PFSK-1 (cell line): ENCODE data around the gene DGKZ.

ENCODE experiments used
- FOXP2 ChIP-seq: optimal IDR thresholded peaks from 2 replicates; pipeline ENCODE3; 2011; ENCODE audit warnings: borderline replicate concordance, control low read depth, inconsistent platforms; ENCODE audit not compliant: insufficient read depth; ENCODE audit errors: extremely low read length, extremely low read depth
- POLR2AphosphoS5 ChIP-seq: IDR thresholded peaks from 2 replicates; pipeline ENCODE4 v1.6.1; 2012; ENCODE audit warnings: low read depth, mild to moderate bottlenecking, control low read depth, low read length, moderate library complexity
- REST ChIP-seq, 2 experiments: IDR thresholded peaks; 2 replicates each; pipeline versions ENCODE4 v1.6.1 to v1.8.0; 2011 to 2012; ENCODE audit warnings: low read depth in 2 of 2, low read length in 2 of 2, control low read depth in 1 of 2, inconsistent platforms in 1 of 2, mild to moderate bottlenecking in 1 of 2, moderate library complexity in 1 of 2; ENCODE audit not compliant: insufficient read depth in 1 of 2
- SIN3A ChIP-seq: IDR thresholded peaks from 2 replicates; pipeline ENCODE4 v1.6.1; 2012; ENCODE audit warnings: mild to moderate bottlenecking, low read length, moderate library complexity, borderline replicate concordance; ENCODE audit not compliant: insufficient read depth
- TAF1 ChIP-seq: IDR thresholded peaks from 2 replicates; pipeline ENCODE4 v1.6.1; 2012; ENCODE audit warnings: low read length, control low read depth, borderline replicate concordance; ENCODE audit not compliant: insufficient read depth

The DGKZ gene

GRCh38 chr11:46364791-46365190 lies 17.5 kb downstream of the DGKZ start:
- TF ChIP-seq FOXP2 (no peak), REST (IDR thresholded peaks at IDR 0.05; ENCODE audit: insufficient read depth in 1 of 2, low read depth in 2 of 2, low read length in 2 of 2) (no peak), POLR2AphosphoS5 (no peak), SIN3A (no peak), TAF1 (no peak)

GRCh38 chr11:46366260-46366659 lies 19.0 kb downstream of the DGKZ start:
- no peak for TF ChIP-seq POLR2AphosphoS5
- TF ChIP-seq REST (IDR thresholded peaks at IDR 0.05; ENCODE audit: insufficient read depth in 1 of 2, low read depth in 2 of 2, low read length in 2 of 2) = no peak
- TF ChIP-seq TAF1 = no peak
- TF ChIP-seq FOXP2 = no peak
- no peak for TF ChIP-seq SIN3A

GRCh38 chr11:46366661-46367161 lies 19.4 kb downstream of the DGKZ start:
- TF ChIP-seq REST (IDR thresholded peaks at IDR 0.05; ENCODE audit: insufficient read depth in 1 of 2, low read depth in 2 of 2, low read length in 2 of 2) (no peak), SIN3A (no peak), FOXP2 (no peak), TAF1 (no peak), POLR2AphosphoS5 (no peak)

GRCh38 chr11:46367244-46367915 lies 20.1 kb downstream of the DGKZ start:
- no peak for TF ChIP-seq REST (IDR thresholded peaks at IDR 0.05; ENCODE audit: insufficient read depth in 1 of 2, low read depth in 2 of 2, low read length in 2 of 2)
- no peak for TF ChIP-seq FOXP2
- TF ChIP-seq POLR2AphosphoS5 = no peak

GRCh38 chr11:46367916-46368267 lies 20.6 kb downstream of the DGKZ start:
- TF ChIP-seq TAF1 = no peak
- TF ChIP-seq REST (IDR thresholded peaks at IDR 0.05; ENCODE audit: insufficient read depth in 1 of 2, low read depth in 2 of 2, low read length in 2 of 2) = no peak
- TF ChIP-seq SIN3A = no peak
- TF ChIP-seq POLR2AphosphoS5 = no peak
- no peak for TF ChIP-seq FOXP2
